Activated T-helper 2 cell treated with anti-CD3 and anti-CD28 coated beads, Interferon-gamma antibody, Interleukin-2, Interleukin-4, amounts not matched to agents 10 μg/mL and 5 μg/mL and 100 μg/mL, durations not matched to agents 14 hours and 24 hours and 36 hours (primary cell): Measurements from ENCODE around the gene SMARCA2. TPM values are rescaled to one million over a fixed set of nuclear protein-coding genes. Genes with fewer than 3 reads are reported as not detected.

Experiments used
- DNase-seq: peaks from one replicate; pipeline ENCODE4 v3.0.0; 2021; ENCODE audit warnings: low spot score
- H3K27ac Mint-ChIP-seq: one replicate; pipeline ENCODE4 v1.8.0; 2021; ENCODE audit warnings: mixed read lengths
- H3K27me3 Mint-ChIP-seq: one replicate; pipeline ENCODE4 v1.8.0; 2021; ENCODE audit warnings: low read depth, mixed read lengths
- H3K36me3 Mint-ChIP-seq: one replicate; pipeline ENCODE4 v1.8.0; 2021; ENCODE audit warnings: low read depth, mixed read lengths
- H3K4me1 Mint-ChIP-seq: one replicate; pipeline ENCODE4 v1.8.0; 2021; ENCODE audit warnings: low read depth, mixed read lengths
- H3K4me3 Mint-ChIP-seq: one replicate; pipeline ENCODE4 v1.8.0; 2021; ENCODE audit warnings: low read depth, mild to moderate bottlenecking, moderate library complexity, mixed read lengths
- H3K9me3 Mint-ChIP-seq: one replicate; pipeline ENCODE4 v1.8.0; 2021; ENCODE audit warnings: mixed read lengths
- intact Hi-C: fragments of 100-400 bp; cut with micrococcal nuclease; formaldehyde crosslinking; loops from one replicate; pipeline ENCODE4 v1.15.1; 2023
- total RNA-seq: library from RNA; stranded (reverse); gene quantifications from 2 replicates; pipeline ENCODE4 v1.2.3, GENCODE V29; 2022

SMARCA2 gene
- total RNA-seq, 1 donor from 2014 or later = 84.5 TPM

- no peaks in the 10 kb centered on the region for H3K9me3 Mint-ChIP-seq
- H3K27ac Mint-ChIP-seq = no peak overlapping the region
- intact Hi-C loops = no loop called here
- no peaks in the 10 kb centered on the region for H3K36me3 Mint-ChIP-seq
- DNase-seq = no peak
- H3K4me3 Mint-ChIP-seq = no peak overlapping the region
- H3K27me3 Mint-ChIP-seq = peaks cover 24% of the 10 kb centered on the region
- no peaks in the 10 kb centered on the region for H3K4me1 Mint-ChIP-seq
These were observed 20.1 kb upstream of the SMARCA2 start for GRCh38 chr9:1995084-1995483.

DNA sequence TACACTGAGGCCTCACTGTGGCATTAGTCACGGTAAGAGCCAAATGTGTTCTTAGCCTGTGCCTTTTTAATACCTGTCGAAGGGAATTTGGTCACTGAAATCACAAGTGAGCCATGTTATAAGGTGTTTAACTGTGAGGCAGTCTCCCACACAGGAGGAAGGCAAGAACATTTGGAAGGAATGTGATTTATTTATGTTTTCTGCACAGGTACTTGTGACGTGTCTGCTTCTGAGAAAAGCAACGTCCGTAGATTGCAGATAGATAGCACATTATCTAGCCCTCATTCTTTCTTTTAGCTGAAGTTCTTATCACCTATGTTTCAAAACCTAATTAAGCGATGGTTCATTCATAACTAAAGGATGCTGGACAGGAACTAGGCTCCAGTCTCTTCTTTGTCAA lies 19.0 kb upstream of the SMARCA2 start:
- DNase-seq = no peak
- no peak overlapping the region for H3K4me3 Mint-ChIP-seq
- H3K27ac Mint-ChIP-seq = no peak overlapping the region
- H3K27me3 Mint-ChIP-seq = peaks cover 30% of the 10 kb centered on the region
- no peaks in the 10 kb centered on the region for H3K9me3 Mint-ChIP-seq
- no peaks in the 10 kb centered on the region for H3K36me3 Mint-ChIP-seq
- H3K4me1 Mint-ChIP-seq = no peaks in the 10 kb centered on the region
- intact Hi-C loops = no loop called here

DNA sequence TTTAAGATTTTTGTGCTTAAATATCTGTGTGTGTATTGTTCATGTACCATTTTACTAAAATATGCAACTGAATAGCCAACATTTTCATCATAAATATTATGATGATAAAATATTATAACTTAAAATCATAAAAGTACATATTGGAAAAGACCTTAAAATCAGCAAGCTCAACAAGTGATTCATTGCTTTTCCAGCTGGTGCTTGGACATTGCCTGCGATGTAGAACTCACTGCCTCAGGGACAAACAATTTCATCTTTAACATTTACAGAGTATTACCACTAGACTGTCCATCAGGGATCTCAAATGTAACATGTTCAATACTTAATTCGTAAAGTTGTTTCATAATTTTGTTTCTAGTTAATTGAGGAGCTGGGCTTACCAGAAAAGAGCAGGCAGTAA lies 17.5 kb upstream of the SMARCA2 start:
- Mint-ChIP-seq H3K4me3 (no peak overlapping the region), H3K4me1 (no peaks in the 10 kb centered on the region), H3K9me3 (no peaks in the 10 kb centered on the region), H3K36me3 (no peaks in the 10 kb centered on the region), H3K27me3 (peaks cover 38% of the 10 kb centered on the region), H3K27ac (no peak overlapping the region)
- DNase-seq = no peak
- intact Hi-C loops = no loop called here

DNA sequence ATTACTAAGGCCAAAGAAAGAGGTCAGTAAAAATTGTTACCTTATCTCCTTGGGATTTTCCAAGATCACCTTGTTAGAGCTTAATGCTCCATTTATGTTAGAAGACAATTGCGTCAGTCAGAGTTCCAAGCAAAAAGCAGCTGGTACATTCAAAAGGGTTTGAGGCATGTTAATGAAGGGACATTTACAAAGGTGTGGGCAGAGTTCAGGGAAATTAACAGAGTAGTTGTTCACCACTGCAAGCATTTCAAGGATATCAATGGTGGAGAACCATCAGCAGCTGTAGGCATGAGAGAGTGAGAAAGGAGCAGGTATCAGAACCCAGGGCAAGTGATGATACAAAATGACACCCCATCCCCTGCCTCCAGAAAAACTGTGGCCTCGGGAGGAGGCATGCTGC lies 17.0 kb upstream of the SMARCA2 start:
- H3K4me3 Mint-ChIP-seq = no peak overlapping the region

DNA sequence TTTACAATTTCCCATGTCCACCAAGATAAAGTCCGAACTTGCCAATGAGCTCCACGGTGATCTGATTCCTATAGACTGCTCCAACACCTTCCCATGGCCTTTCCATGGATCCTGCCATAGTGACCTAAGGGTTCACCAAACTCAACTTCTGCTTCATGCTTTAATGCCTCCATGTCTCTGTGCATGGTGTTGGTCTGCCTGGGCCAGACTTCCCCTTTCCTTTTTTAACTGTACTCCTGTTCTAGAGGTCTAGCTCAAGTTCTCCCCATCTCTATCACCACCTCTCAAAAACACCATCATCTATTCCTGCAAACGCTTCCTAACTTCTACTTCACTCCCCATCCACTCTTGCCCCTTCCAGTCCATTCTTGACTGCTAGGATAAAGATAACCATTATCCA lies 14.8 kb upstream of the SMARCA2 start:
- DNase-seq = no peak
- no peak overlapping the region for H3K27ac Mint-ChIP-seq
- peaks cover 2% of the 10 kb centered on the region for H3K4me1 Mint-ChIP-seq
- H3K36me3 Mint-ChIP-seq = no peaks in the 10 kb centered on the region
- H3K27me3 Mint-ChIP-seq = peaks cover 51% of the 10 kb centered on the region
- intact Hi-C loops = no loop called here
- H3K4me3 Mint-ChIP-seq = no peak overlapping the region
- H3K9me3 Mint-ChIP-seq = no peaks in the 10 kb centered on the region

More for the DNA sequence above, 17.0 kb upstream of the SMARCA2 start:
- Mint-ChIP-seq H3K4me1 (no peaks in the 10 kb centered on the region), H3K9me3 (no peaks in the 10 kb centered on the region), H3K27me3 (peaks cover 42% of the 10 kb centered on the region), H3K27ac (no peak overlapping the region), H3K36me3 (no peaks in the 10 kb centered on the region)
- DNase-seq = no peak
- intact Hi-C loops = no loop called here

DNA sequence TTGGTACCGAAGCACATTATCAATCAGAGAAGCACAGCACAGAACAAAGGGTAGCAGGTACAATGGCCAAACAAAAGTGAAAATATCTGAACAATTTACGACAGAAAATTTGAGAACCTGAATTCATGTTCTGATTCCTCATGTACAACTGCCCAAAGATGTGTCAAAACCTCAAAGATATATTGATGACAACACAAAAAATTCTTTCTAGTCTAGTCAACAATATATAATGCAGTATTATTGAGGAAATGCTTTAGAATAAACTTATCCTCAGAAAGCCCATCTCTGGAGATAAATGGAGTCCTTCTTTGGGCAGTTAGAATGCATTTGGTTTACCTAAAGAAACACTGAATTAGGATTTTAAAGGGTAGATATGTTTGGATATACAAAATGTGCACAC lies 6.8 kb upstream of the SMARCA2 start:
- Mint-ChIP-seq H3K9me3 (no peaks in the 10 kb centered on the region), H3K27ac (no peak overlapping the region), H3K4me3 (no peak overlapping the region), H3K36me3 (no peaks in the 10 kb centered on the region), H3K27me3 (peaks cover 32% of the 10 kb centered on the region), H3K4me1 (peaks cover 17% of the 10 kb centered on the region)
- intact Hi-C loops = no loop called here
- DNase-seq = no peak

DNA sequence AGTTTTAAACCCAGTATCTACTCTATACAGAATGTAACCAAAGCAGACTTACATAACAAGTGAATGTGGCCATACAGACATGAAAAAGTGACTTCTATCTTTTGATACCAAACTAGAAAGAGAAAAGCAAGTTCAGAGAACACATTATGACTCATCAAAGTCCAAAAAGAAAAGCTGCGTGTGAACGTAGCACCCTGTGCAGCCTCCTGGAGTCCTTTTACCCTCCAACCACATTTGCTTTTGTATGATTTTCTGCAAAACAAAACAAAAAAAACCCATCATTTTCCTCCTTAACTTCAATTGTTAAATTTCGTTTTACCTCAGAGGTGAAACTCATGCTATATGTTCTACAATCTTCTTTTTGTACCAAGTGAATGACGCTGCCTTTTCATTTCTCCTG lies 2.8 kb upstream of the SMARCA2 start:
- Mint-ChIP-seq H3K9me3 (no peaks in the 10 kb centered on the region), H3K4me3 (no peak overlapping the region), H3K27me3 (peaks cover 13% of the 10 kb centered on the region), H3K4me1 (peaks cover 22% of the 10 kb centered on the region), H3K36me3 (no peaks in the 10 kb centered on the region), H3K27ac (no peak overlapping the region)
- no peak for DNase-seq
- intact Hi-C loops = no loop called here

DNA sequence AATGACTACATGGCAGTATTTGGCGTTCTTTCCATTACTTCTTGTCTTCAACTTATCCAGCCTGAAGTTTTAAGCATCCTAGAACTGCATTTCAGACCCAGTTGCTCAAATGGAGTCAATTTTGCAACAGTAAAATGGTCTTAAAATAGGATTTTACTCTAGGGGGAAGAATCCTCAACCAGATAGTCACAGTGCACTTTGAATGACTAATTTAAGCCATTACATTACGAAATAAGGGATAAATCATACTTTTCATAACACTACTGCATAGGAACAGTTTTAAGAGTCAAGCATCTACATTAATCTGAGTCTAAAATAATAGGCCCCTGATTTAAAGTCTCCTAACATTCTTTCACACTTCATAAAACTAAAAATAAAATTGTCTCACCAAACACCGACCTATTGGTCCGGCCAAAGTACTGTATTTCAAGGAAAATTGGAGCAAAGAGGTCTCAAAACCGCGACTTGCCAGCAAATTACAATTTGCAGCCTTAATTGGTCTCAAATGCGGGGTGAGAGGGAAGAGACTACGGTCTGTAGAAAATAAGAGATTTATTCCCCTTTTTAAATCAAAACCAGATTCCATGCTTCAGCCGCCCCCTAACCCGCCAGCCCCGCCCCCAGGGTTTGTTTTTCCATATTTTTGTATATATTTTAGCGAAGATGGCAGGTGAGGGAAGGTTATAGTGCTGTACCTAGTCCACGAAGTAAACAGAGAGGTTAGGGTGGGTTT lies 1.2 kb upstream of the SMARCA2 start:
- Mint-ChIP-seq H3K4me3 (peak overlapping the region; percentile 98), H3K27me3 (peaks cover 9% of the 10 kb centered on the region), H3K4me1 (peaks cover 30% of the 10 kb centered on the region), H3K27ac (no peak overlapping the region), H3K36me3 (peaks cover 3% of the 10 kb centered on the region), H3K9me3 (no peaks in the 10 kb centered on the region)
- intact Hi-C loops = loop anchor here (2.0 kb wide), 2 partner anchors 41 to 137 kb away; no protein-coding TSS in a partner anchor
- DNase-seq = no peak

- DNase-seq = peak; percentile 54
- peak overlapping the region; percentile 99 for H3K27ac Mint-ChIP-seq
- peaks cover 6% of the 10 kb centered on the region for H3K27me3 Mint-ChIP-seq
- intact Hi-C loops = loop anchor here (1.0 to 5.0 kb wide), 6 partner anchors 39 to 1738 kb away; partner anchors contain the start of genes PUM3 and RFX3
- no peaks in the 10 kb centered on the region for H3K9me3 Mint-ChIP-seq
- peaks cover 47% of the 10 kb centered on the region for H3K4me1 Mint-ChIP-seq
- peak overlapping the region; percentile 98 for H3K4me3 Mint-ChIP-seq
- H3K36me3 Mint-ChIP-seq = peaks cover 3% of the 10 kb centered on the region
These were observed 647 bp downstream of the SMARCA2 start for GRCh38 chr9:2015581-2016407.

GRCh38 chr9:2016408-2017330 lies 1.5 kb downstream of the SMARCA2 start:
- peak; percentile 59 for DNase-seq
- H3K4me1 Mint-ChIP-seq = peaks cover 50% of the 10 kb centered on the region
- no peaks in the 10 kb centered on the region for H3K9me3 Mint-ChIP-seq
- H3K4me3 Mint-ChIP-seq = peak overlapping the region; percentile 98
- H3K27me3 Mint-ChIP-seq = no peaks in the 10 kb centered on the region
- intact Hi-C loops = loop anchor here (5.0 kb wide), 3 partner anchors 141 to 1739 kb away; partner anchors contain the start of gene RFX3
- peak overlapping the region; percentile 96 for H3K27ac Mint-ChIP-seq
- peaks cover 4% of the 10 kb centered on the region for H3K36me3 Mint-ChIP-seq

- H3K27me3 Mint-ChIP-seq = no peaks in the 10 kb centered on the region
- H3K4me3 Mint-ChIP-seq = peak overlapping the region; percentile 87
- H3K4me1 Mint-ChIP-seq = peaks cover 54% of the 10 kb centered on the region
- intact Hi-C loops = loop anchor here (5.0 kb wide), 3 partner anchors 140 to 1740 kb away; partner anchors contain the start of gene RFX3
- peak overlapping the region; percentile 94 for H3K27ac Mint-ChIP-seq
- DNase-seq = peak; percentile 79
- no peaks in the 10 kb centered on the region for H3K9me3 Mint-ChIP-seq
- peaks cover 7% of the 10 kb centered on the region for H3K36me3 Mint-ChIP-seq
These were observed 2.4 kb downstream of the SMARCA2 start for GRCh38 chr9:2017331-2018161.
